AG04450 (cell line): Measurements from ENCODE around the gene WIPF3. TPM values are rescaled to one million over a fixed set of nuclear protein-coding genes. Genes with fewer than 3 reads are reported as not detected.
"Not testable (repeated sequence)": the region's sequence is repeated elsewhere in the genome, so short reads cannot be mapped to it uniquely, and the experiment has no call there.

ENCODE experiments used
- CTCF ChIA-PET: fragments of 300-600, 350-600 bp; formaldehyde crosslinking; extraction: SDS; loops from one replicate; lab custom pipeline; 2022; ENCODE audit warnings: antibody characterized with exemption, inconsistent platforms; lab: Charles Lee
- POLR2A ChIA-PET: fragments of 350-600 bp; formaldehyde crosslinking; extraction: SDS; loops from one replicate; lab custom pipeline; 2021; ENCODE audit warnings: antibody characterized with exemption, inconsistent platforms; lab: Yijun Ruan, JAX
- DNase-seq: peaks from one replicate; pipeline ENCODE4 v3.0.0-alpha.2; 2011; ENCODE audit warnings: low read depth, low spot score
- H3K27ac ChIP-seq: one replicate; pipeline ENCODE4 v1.5.1; 2012; ENCODE audit warnings: low read depth, low read length, control low read depth
- H3K27me3 ChIP-seq: one replicate; pipeline ENCODE4 v1.6.0; 2012; ENCODE audit warnings: low read length; ENCODE audit not compliant: control insufficient read depth, insufficient read depth
- H3K4me3 ChIP-seq: 2 replicates; pipeline ENCODE4 v1.5.1; 2011; ENCODE audit warnings: mild to moderate bottlenecking, low read depth, low read length, control low read depth
- H3K9me3 ChIP-seq: 2 replicates; pipeline ENCODE4 v1.5.1; 2012; ENCODE audit warnings: low read length; ENCODE audit not compliant: control insufficient read depth, insufficient read depth
- polyA plus RNA-seq: library from polyadenylated mRNA; depleted of rRNA; stranded (reverse); fragments of >200 nt; gene quantifications from 2 replicates; pipeline ENCODE4 v1.2.3, GENCODE V29; 2011
- TF ChIP-seq, protein P1 (sequence below): IDR thresholded peaks from 2 replicates; pipeline ENCODE4 v1.5.1; 2011; ENCODE audit warnings: low read depth, low read length, control low read depth, inconsistent platforms

WIPF3 gene
- polyA plus RNA-seq, 1 experiment, result not detected

DNA sequence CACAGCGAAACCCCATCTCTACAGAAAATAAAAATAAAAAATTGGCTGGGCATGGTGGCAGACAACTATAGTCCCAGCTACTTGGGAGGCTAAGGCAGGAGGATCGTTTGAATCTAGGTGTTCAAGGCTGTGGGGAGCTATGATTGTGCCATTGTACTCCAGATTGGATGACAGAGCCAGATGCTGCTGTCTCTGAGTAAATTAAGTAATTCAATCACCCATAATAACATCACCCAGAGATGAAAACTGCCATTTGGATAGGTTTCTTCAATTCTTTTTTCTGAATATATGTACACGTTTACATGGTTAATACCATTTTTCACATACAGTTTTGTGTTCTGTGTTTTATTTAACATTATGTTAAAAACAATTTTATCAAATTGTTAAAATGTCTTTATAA, 79.3 kb downstream of the WIPF3 start:
- DNase-seq, result no peak
- no peak overlapping the region for H3K27ac ChIP-seq
- ChIA-PET CTCF (interaction anchor here (0.6 kb wide), 3 partner anchors 166 to 624 kb away, joined by 5 to 6 read pairs (median 6); no protein-coding TSS in a partner anchor), POLR2A (no interaction called here)
- TF ChIP-seq, protein P1, sequence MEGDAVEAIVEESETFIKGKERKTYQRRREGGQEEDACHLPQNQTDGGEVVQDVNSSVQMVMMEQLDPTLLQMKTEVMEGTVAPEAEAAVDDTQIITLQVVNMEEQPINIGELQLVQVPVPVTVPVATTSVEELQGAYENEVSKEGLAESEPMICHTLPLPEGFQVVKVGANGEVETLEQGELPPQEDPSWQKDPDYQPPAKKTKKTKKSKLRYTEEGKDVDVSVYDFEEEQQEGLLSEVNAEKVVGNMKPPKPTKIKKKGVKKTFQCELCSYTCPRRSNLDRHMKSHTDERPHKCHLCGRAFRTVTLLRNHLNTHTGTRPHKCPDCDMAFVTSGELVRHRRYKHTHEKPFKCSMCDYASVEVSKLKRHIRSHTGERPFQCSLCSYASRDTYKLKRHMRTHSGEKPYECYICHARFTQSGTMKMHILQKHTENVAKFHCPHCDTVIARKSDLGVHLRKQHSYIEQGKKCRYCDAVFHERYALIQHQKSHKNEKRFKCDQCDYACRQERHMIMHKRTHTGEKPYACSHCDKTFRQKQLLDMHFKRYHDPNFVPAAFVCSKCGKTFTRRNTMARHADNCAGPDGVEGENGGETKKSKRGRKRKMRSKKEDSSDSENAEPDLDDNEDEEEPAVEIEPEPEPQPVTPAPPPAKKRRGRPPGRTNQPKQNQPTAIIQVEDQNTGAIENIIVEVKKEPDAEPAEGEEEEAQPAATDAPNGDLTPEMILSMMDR, result no peak
- peaks cover 22% of the 10 kb centered on the region for H3K27me3 ChIP-seq
- no peaks in the 10 kb centered on the region for H3K9me3 ChIP-seq
- H3K4me3 ChIP-seq, result no peak overlapping the region

DNA sequence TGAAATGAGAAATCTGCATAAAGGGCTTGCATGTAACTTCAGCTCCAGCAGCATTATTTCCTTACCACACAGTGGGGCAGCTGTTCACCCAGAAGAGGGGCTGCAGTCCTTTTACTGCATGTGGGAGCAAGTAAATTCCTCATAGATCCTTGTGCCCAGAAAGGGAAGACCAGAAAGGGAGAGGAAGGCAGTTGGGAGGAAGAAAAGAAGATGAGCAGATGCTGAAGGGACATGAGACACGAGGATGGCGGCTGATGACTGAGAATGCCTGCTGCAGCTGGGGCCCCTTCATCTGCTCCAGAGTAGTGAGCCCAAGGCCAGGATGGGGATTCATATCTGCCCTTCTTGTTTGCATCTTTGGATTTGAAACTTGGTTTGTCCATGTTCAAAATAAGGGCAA, 80.5 kb downstream of the WIPF3 start:
- Histone ChIP-seq H3K4me3 (no peak overlapping the region), H3K9me3 (no peaks in the 10 kb centered on the region), H3K27me3 (peaks cover 24% of the 10 kb centered on the region), H3K27ac (no peak overlapping the region)
- no peak for DNase-seq
- ChIA-PET CTCF (no interaction called here), POLR2A (no interaction called here)
- TF ChIP-seq, protein P1, result no peak

DNA sequence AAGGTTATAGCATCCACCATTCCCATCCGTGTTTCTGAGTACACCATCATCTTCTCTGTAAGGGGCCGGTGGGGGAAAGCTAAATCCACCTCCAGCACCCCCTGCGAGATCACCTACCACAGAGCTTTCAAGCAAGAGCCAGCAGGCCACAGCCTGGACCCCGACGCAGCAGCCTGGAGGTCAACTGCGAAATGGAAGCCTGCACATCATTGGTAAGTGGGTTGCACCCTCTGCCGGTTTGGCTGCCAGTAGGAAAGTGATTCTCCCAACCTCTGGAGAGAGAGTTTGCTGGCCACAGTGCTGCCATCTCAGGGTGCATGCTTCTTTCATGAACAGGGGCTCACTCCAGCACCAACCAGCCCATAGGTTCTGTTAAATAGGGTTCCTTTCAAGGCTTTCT, 81.7 kb downstream of the WIPF3 start:
- TF ChIP-seq, protein P1, result no peak
- POLR2A ChIA-PET, result no interaction called here
- CTCF ChIA-PET, result no interaction called here
- Histone ChIP-seq H3K4me3 (no peak overlapping the region), H3K9me3 (no peaks in the 10 kb centered on the region), H3K27ac (no peak overlapping the region), H3K27me3 (peaks cover 24% of the 10 kb centered on the region)
- DNase-seq, result no peak

DNA sequence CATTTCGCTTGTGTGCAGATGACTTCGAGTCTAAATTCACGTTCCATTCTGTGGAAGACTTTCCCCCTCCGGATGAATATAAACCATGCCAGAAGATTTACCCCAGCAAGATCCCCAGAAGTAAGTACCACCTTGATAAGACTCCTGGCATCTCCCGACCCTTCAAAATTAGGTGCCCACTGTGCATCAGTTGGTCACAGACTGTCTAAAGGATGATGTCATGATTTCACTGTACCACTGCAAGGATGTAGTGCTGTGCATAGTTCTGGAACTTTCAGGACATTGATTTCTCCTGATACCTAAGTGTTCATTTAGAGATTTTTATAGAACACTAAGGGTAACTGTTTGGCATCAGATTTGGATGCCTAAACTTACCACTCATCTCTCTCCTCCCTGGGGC, 83.0 kb downstream of the WIPF3 start:
- DNase-seq, result no peak
- Histone ChIP-seq H3K27ac (no peak overlapping the region), H3K27me3 (peaks cover 19% of the 10 kb centered on the region), H3K9me3 (no peaks in the 10 kb centered on the region), H3K4me3 (no peak overlapping the region)
- POLR2A ChIA-PET, result no interaction called here
- CTCF ChIA-PET, result no interaction called here
- TF ChIP-seq, protein P1, result no peak

DNA sequence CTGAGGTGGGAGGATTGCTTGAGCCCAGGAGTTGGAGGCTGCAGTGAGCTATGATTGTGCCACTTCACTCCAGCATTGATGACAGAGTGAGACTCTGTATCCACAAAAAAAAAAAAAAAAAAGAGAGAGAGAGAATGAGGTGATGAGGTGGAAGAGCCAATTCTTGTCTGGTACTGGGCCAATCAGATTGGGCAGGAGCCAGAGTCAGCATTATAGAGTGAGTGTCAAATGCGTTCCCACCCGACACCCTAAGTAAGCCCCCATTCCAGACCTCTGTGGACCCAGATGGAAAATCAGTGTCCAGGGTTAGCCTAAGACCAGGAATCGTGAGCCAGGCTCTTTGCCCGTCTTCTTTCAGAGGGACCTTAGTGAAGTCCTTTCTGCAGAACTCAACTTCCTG, 83.9 kb downstream of the WIPF3 start:
- CTCF ChIA-PET, result no interaction called here
- peaks cover 21% of the 10 kb centered on the region for H3K27me3 ChIP-seq
- POLR2A ChIA-PET, result no interaction called here
- no peak for DNase-seq
- no peak overlapping the region for H3K27ac ChIP-seq
- H3K4me3 ChIP-seq, result no peak overlapping the region
- no peaks in the 10 kb centered on the region for H3K9me3 ChIP-seq
- TF ChIP-seq, protein P1, result no peak

DNA sequence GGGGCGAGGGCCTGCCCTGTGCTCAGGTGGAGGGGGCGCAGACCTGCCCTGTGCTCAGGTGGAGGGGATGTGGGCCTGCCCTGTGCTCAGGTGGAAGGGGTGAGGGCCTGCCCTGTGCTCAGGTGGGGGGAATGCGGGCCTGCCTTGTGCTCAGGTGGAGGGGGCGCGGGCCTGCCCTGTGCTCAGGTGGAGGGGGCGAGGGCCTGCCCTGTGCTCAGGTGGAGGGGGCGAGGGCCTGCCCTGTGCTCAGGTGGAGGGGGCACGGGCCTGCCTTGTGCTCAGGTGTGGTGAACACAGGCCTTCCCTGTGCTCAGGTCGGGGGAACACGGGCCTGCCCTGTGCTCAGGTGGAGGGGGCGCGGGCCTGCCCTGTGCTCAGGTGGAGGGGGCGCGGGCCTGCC, 84.5 kb downstream of the WIPF3 start:
- DNase-seq, H3K9me3 ChIP-seq, CTCF ChIA-PET, H3K4me3 ChIP-seq, H3K27ac ChIP-seq, POLR2A ChIA-PET: not testable (repeated sequence)
- peaks cover 21% of the 10 kb centered on the region for H3K27me3 ChIP-seq
